HG03025 (cell line): ENCODE results near the gene TET2.

ENCODE experiments used
- ATAC-seq: cut with Tn5 transposase; IDR thresholded peaks from one replicate; pipeline ENCODE4 v1.9.1; 2021; ENCODE audit warnings: mild to moderate bottlenecking, moderate library complexity; ENCODE audit not compliant: unreplicated experiment, low FRiP score

The TET2 gene

DNA sequence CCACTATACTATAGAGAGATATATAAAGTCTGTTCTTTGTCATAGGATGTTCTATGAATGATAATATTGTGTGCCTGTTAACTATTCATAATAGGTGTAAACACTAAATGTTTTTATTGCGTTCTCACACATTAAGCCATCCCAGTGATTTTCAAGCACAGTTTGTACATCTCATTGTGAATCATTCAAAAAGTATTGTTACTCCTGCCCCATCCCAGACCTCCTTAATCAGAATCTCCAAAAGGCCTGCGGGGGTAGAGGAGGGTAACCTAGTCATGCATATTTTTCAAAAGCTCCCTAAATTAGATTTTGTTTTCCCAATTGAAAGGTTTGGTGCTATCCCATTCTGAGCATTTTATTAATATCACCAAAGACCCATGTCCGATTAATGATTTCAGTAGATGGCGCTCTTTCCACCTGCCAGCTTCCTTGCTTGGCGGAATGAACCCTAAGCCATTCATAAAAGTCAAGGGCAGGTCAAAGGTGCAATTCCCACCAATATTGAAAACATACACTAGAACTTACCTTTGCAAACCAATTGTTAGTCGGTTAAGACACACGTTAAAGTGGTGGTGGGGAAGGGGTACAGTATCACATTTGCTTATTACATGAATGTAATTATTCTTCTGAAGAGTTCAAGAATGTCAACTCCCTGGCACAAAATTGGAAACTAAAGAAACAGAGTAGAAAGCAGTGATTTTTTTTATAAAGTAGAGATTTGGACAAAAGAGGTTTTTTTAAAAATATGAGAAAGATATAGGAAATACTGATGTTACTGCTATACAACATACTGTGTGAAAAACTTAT is 5.8 kb upstream of the TET2 start:
- ATAC-seq, result no peak

DNA sequence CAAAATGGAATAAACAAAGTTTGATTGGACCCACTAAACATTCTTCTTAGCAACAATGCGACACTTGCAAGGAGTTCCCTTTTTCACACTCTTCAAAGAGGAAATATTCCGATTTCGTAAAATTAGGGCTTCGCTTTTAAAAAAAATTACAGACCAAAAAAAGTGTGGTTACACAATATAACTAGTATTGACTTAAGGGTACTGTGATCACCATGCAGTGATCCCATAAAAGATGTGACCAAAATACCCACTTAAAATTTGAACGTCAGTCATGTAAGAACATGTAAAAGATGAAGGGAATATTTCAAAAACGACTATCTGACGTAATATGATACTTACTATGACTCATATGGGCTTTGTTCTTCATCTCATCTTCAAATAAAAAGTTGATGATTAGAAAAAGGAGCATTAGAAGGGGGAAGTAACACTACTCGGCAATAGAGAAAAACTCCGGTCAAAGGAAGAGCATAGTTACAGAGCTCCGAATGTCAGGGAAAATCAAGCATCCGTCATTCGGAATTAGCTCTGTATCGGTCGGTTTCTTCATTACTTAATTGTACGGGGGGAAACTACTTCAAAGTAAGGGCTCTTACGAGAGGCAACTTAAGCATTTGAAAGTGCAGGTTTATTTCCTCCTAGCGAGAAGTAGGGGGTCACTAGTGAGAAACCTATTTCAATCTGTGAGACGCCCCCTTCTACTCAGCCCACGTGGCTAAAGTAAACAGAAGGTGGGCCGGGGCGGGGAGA is 1.3 kb upstream of the TET2 start:
- peak; percentile 1 for ATAC-seq

DNA sequence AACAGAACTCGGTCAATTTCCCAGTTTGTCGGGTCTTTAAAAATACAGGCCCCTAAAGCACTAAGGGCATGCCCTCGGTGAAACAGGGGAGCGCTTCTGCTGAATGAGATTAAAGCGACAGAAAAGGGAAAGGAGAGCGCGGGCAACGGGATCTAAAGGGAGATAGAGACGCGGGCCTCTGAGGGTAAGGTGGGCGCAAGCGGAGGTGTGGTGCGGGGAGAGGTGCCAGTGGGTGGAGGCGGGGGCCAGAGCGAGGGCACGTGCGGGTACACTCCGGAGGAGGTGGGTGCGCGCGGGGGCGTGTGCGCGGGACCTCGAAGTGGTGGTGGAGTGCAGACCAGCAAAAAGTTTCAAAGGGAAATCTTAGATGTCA is 787 bp upstream of the TET2 start:
- peak; percentile 23 for ATAC-seq

DNA sequence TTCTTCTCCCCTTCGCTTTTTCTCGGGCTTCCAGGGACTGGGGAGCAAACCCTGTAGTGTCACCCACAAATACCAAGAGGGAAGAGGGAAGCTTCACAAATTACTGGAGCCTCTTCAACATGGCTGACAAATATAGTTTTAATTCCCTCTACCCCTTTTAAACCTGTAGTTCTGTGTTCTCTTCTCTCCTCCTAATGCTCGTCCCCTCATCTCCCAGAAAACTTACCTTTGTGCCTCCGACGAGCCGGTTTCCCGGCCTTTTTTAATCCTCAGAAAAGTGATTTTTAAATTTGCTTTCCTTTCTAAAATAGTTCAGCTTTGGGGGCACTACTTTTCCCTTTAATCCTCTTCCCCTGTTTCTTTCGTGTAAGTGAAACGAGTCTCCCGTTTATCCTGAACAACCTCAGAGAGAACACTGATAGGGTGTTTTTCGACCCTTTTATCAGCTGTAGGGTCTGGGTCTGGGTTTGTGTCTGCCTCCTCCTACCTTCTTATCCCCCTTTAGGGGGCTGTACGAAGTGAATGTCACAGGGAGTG is 408 bp downstream of the TET2 start:
- peak; percentile 12 for ATAC-seq

DNA sequence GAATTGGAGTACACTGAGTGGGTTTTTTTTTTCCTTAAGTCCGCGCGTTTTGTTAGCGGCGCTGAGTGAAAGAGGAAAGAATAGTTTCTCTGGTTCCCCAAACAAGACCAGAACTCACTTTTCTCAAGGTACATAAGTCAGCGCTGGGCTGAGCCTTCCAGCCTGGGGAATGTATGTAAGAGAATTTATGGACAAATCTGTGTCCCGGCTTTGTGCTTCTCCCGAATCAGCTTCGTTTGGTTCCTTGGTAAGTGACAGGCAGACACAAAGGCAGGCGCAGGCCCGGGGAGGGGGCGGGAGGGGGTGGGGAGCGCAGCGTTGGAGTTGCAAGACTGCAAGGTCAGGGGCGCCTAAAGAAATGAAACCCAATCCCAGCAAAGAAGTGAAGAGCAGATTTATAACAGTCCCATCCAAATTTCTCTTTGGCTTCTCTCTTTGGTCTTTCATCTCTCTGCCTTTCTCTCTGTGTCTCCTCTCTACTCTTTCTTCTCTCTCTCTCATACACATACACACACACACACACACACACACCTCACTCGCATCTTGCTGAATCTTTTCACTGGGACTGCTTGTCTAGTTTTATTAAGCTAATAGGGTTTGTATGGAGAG is 981 bp downstream of the TET2 start:
- no peak for ATAC-seq

DNA sequence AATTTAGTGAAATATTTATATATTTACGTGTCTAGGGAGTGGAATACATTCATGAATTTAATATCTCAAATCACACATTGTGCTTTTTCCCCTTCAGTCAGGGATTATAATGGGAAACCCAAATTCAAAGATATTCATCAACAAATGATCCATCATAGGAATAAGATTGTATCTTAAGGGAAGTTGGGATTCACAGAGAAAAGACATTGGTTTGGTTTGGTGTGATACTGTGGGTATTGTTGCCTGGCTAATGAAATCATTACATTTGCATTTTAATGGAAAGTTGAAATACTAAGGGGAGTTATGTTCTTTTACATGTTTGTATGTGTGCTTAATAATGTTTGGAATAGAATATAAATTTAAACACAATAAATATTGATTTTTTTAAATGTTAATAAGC is 1.7 kb downstream of the TET2 start:
- no peak for ATAC-seq

DNA sequence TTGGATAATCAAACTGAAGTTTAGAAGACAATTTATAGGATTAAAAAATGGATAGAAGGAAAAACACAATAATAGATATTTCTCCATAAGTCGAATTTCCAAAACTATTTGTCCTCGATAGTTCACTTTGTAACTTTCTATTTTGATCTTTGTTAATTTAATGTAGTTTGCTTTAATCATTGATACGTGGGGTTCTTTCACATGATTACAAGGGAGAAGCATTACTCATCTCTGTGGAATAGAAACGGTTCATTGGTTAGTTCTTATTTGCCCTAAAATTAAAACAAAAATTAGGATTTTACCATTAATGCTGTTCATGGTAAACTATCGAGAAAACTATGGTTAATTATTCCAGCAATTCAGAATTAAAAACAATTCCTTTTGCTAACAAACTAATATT is 2.1 kb downstream of the TET2 start:
- ATAC-seq, result no peak

DNA sequence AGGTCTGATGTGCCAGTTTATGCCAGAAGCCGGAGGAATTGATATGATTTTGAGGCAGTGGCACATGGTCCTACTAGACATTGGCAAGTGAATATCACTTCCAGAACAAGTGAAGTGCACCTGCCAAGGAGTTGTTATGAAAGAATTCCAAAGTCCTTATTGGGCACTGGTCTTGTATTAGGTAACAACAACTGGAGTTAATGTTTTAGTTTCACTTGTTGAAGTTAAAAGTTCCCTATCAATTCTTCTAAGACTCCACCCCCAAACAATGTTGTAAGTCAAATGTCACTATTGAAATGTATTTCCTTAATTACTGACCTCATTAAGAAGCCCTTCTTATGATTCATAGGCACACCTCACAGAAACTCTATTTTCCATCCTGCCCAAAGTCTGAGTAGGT is 3.1 kb downstream of the TET2 start:
- ATAC-seq, result no peak

DNA sequence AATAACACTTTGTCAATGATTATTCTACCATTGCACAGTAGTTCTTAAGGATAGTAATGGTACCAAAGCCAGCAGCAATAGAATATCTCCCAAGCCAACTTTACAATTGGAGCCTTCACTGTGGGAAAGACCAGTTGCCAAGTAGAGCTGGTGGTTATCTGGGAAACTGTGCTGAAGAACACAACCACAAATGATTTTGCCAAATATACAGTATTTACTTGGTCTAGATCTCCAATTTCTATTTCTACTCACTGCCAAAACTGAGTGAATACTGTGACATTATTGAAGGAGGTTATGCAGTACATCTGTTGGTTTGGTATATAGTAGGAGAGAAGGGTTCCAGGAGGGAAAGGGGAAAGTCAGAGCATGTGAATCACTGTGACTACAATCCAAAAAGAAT is 3.8 kb downstream of the TET2 start:
- ATAC-seq, result no peak

DNA sequence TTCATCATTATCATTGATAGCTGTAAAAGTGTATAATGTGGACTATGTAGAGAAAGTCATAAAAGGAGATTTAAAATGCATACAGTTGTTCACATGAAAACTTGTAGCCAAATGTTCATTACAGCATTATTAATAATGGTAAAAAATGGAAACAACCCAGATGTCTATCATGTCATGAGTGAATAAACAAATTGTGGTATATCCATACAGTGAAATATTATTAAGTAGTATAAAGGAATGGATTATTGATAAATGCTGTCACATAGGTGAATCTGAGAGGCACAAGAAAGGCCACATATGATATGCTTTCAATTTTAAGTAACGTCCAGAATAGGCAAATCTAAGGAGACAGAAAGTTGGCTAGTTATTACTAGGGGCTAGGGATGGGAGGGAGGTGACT is 7.1 kb downstream of the TET2 start:
- ATAC-seq, result no peak

DNA sequence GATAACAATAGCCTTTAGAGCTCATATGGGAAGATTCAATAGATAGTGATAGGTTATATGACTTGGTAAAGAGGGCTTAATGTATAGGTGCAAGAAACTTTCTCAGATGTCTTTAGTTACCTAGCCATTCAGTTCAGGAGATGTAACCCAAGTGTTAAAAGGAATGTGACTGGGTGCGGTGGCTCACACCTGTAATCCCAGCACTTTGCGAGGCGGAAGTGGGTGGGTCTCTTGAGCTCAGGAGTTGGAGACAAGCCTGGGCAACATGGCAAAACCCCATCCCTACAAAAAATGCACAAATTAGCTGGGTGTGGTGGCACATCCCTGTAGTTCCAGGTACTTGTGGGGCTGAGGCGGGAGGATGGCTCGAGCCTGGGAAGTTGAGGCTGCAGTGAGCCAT is 7.9 kb downstream of the TET2 start:
- no peak for ATAC-seq

DNA sequence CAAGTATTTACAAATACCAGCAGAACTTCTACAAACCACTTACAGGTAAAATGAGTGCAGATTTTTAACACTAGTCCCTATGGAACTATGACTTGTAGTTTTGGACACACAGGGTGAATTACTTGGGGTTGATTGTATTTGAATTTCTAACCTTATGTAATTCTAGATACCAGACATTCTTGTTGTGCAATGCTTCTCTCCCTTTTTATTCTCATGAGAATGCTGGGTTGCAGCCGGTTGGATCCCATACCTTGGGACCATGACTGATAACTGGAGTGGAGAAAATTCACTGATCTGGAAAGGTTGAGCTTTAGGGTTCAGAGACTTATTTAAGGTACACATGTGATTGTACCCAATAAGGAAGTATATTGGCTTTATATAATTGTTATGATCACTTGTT is 8.8 kb downstream of the TET2 start:
- ATAC-seq, result no peak

DNA sequence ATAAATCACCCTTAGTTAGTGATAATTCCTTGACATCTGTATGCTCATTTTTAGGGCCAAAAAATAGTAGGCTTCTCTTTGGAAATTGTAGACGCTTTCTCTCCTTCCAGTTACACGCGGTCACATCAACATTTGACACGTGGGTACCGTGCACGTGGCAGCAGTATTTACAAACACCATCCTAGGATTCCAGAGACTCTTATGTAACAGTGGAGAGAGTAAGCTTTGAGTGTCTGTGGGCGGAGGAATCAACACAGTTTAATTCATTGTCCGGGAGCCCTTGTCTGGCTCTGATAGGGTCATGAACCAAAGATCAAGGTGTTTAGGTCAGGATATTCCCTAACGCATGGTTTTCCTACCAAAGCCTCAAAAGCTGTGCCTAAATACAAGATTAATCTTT is 12.2 kb downstream of the TET2 start:
- ATAC-seq, result no peak

DNA sequence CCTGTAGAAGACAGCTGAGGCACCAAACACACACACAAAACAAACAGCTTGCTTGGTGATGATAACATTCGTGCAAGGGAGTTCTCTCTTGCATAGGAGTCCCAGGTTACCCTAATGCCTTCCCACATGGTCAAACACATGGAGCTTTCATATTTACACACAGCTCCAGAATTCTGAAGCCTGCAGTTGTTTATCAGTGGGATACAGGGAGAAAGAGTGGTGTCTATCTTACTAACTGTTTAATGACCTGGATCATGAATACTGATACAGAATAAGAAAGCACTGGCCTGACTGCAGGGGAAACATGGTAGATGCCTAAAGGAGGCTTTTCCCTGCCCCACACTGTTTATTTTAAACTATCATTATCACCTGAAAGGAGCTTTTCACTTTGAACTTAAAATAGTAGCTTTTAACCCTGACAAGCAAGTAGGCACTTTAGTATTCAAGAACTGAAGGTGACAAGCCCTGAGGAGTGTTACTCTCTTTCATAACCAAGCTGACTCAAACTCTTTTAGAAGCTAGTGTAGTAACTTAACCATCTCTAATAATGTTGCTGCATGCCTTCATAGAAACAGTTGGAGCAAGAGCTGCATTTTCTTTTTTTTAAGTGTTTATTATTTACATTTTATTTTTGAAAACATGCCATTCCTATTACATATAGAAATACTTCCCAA is 15.6 kb downstream of the TET2 start:
- ATAC-seq, result no peak

DNA sequence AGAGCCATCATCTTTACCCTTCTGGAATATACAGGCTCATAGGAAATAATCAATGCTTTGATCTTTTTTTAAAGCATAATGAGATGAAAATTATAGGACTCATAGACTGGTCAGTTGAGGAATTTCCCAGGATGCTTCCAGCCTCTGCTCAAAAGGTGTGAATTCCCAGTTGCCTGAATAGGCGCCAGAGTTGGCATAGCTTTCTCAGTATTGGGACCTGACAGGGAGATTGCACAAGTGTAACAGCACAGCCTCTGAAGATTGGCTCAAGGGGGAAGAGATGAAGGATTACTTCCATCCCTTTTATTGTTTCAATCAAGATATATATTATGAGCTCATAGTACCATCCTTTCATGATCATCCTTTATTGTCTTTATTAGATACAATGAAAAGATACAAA is 17.9 kb downstream of the TET2 start:
- no peak for ATAC-seq

DNA sequence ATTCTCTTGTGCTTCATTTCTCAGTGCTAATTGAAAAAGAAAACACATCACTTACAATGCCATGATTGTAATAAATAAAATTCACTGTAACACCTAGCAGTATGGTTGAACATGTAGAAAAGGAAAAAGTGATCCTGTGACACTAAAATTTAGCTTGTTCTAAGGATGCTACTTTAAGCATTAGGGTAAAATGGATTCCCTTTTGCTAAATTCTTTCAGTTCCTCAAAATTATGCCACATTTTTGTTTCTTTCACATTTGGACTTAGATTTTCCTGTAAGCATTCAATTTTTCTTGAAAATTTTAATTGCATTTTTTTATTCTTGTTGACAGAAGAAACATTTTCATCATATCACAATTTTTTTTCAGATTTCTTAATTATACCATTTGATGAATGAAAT is 19.4 kb downstream of the TET2 start:
- no peak for ATAC-seq

DNA sequence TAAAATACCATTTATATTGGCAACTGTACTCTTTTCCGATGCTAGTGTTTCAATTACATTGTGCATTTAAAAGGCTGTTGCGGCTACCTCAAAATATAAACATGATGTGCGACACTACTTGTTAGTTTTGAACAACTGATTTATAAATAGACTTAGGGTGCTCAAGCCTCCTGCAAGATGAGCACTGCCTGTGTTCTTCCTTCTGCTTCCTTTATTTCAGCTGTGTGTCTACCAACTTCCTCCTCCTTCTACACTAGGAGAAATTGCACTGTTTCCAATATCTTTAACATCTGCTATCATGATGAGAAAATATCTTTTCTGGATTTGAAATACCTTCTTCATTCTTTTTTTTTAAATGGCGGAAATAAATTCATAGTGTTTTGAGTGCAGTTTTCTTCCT is 24.0 kb downstream of the TET2 start:
- no peak for ATAC-seq

DNA sequence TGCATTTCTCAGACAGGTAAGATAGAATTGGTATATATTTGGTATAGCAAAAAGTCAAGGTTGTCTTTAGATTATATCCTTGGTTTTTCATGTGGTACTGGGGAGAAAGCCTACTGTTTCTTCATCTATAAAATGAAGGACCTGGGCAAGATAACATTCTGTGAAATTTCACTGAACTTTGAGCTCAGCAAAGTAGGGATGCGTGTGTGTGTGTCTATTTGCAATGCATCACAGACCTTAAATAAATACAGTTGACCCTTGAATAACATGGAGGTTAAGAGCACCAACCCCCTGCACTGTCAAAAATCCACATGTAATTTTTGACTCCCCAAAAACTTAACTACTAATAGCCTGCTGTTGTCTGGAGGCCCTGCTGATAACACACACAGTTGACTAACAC is 25.2 kb downstream of the TET2 start:
- ATAC-seq, result no peak

DNA sequence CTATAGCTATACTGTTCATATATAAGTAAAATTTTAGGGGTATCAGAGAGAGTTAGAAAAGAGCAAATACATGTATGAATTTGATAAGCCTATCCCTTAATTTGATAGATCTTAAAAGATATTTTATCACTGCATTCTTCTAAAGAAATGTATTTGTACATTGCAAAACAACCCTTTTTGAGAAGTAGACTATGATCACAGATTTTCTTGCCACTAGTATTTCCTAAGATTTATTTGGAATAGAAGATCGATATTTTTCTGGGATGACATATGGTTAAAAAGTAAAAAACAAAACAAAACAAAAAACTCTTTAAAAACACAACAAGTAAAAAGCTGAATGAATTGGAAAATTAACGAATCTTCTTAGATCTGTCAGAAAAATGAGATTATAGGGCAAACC is 27.4 kb downstream of the TET2 start:
- no peak for ATAC-seq

DNA sequence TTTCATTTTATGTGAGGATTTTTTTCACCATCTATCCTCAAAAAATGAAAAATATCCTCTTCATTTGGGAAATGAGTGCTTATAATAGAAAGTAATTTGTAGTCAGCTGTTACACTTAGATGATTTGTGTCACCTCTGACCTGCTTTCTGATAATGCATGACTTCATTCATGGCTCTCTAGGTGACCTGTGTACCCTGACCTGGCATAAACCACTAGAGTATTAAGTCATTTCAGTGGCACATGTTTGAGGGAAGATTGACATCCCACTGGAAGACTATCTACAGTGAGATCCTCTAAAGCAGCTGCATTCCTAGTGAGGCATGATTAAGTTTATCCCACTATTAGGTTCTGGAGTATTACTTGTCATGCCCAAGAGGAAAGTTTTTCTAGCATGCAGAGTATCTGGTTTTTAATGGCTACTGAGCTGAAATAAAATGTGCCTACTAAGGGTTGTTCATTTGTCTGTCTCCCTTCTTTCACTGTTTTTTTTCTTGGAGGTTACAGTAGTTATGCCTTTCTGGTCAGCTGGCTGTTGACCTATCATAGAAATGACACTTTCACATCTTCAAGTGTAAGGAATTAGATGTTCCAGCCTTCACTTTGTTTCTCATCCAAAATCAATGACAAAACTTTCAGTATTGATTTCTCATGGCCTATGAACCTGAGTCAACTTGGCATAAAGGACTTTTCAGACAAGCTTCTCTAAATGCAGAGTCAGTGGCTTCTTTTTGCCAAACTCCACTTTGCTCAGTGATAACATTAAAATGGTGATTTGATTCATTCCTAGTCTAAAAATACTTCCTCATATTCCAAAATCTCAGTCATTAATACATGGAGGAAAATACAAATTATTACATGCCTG is 33.1 kb downstream of the TET2 start:
- no peak for ATAC-seq
